Peyer's patch (tissue), 4 donors: Measurements from ENCODE around the gene PIP5K1B. TPM values are rescaled to one million over a fixed set of nuclear protein-coding genes. Genes with fewer than 3 reads are reported as not detected.

Source experiments
- DNase-seq, 3 donors: peaks; one replicate each; pipeline ENCODE4 v3.0.0-alpha.2; 2017 to 2019
- H3K27ac ChIP-seq, 4 donors: fragments of 200-600 bp; sonication (generic); one replicate each; pipeline ENCODE4 v1.5.1; 2016 to 2019
- H3K27me3 ChIP-seq, 2 donors: fragments of 200-600 bp; sonication (generic); one replicate each; pipeline ENCODE4 v1.5.1; 2019
- H3K36me3 ChIP-seq, 3 donors: fragments of 200-600 bp; sonication (generic); one replicate each; pipeline ENCODE4 v1.5.1; 2016 to 2019
- H3K4me1 ChIP-seq, 4 donors: fragments of 200-600 bp; sonication (generic); one replicate each; pipeline ENCODE4 v1.5.1; 2016 to 2019
- H3K4me3 ChIP-seq, 4 donors: fragments of 200-600 bp; sonication (generic); 1 replicate in 3 of 4; 2 replicates in 1 of 4; pipeline ENCODE4 v1.5.1; 2016 to 2019; ENCODE audit warnings: mild to moderate bottlenecking in 1 of 4
- H3K9me3 ChIP-seq, 4 donors: fragments of 200-600 bp; sonication (generic); one replicate each; pipeline ENCODE4 v1.5.1; 2016 to 2019; ENCODE audit warnings: mild to moderate bottlenecking in 1 of 4
- POLR2A ChIP-seq, 2 donors: fragments of 450-650 bp; IDR thresholded peaks; one replicate each; pipeline ENCODE4 v1.5.1; 2017; ENCODE audit warnings: antibody characterized with exemption in 2 of 2, mild to moderate bottlenecking in 2 of 2, moderate library complexity in 2 of 2
- total RNA-seq, 4 donors: library from RNA; depleted of rRNA; stranded (reverse); fragments of >200 nt; gene quantifications; one replicate each; pipeline ENCODE4 v1.1.0, GENCODE V29; 2016
- TF ChIP-seq, protein P1 (sequence below), 6 experiments: fragments of 450-650 bp in 4 of 6; fragments of 200-600 bp in 2 of 6; sonication (generic) in 1 of 6; IDR thresholded peaks; one replicate each; pipeline ENCODE4 v1.5.1; 2017 to 2019; ENCODE audit warnings: antibody characterized with exemption in 6 of 6, mild to moderate bottlenecking in 3 of 6, moderate library complexity in 1 of 6

Gene PIP5K1B
- total RNA-seq, 4 donors from 2014 or later, result 15.7 to 60.1 (median 54.4) TPM

DNA sequence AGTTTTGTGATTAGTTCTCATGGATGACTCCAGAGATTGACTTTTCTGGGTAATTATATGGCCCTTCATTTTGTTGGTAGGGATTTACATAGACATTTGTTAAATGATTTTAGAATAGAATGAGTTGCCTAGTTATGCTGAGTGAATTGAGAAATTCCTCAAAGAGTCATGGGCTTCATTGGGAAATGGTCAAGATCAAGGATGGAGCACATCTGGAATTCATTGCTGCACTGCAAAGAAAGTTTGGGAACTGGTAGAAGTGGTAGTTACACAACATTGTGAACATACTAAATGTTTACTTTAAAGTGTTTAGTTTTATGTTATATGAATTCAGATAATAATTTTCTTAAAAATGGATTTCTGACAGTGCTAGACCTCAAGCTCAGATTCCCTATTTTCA is 46.5 kb downstream of the PIP5K1B start:
- DNase-seq, result no peak
- TF ChIP-seq, protein P1, sequence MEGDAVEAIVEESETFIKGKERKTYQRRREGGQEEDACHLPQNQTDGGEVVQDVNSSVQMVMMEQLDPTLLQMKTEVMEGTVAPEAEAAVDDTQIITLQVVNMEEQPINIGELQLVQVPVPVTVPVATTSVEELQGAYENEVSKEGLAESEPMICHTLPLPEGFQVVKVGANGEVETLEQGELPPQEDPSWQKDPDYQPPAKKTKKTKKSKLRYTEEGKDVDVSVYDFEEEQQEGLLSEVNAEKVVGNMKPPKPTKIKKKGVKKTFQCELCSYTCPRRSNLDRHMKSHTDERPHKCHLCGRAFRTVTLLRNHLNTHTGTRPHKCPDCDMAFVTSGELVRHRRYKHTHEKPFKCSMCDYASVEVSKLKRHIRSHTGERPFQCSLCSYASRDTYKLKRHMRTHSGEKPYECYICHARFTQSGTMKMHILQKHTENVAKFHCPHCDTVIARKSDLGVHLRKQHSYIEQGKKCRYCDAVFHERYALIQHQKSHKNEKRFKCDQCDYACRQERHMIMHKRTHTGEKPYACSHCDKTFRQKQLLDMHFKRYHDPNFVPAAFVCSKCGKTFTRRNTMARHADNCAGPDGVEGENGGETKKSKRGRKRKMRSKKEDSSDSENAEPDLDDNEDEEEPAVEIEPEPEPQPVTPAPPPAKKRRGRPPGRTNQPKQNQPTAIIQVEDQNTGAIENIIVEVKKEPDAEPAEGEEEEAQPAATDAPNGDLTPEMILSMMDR (IDR thresholded peaks at IDR 0.05), result no peak
- no peak for TF ChIP-seq POLR2A (IDR thresholded peaks at IDR 0.05)
- no peak overlapping the region for H3K27ac ChIP-seq

DNA sequence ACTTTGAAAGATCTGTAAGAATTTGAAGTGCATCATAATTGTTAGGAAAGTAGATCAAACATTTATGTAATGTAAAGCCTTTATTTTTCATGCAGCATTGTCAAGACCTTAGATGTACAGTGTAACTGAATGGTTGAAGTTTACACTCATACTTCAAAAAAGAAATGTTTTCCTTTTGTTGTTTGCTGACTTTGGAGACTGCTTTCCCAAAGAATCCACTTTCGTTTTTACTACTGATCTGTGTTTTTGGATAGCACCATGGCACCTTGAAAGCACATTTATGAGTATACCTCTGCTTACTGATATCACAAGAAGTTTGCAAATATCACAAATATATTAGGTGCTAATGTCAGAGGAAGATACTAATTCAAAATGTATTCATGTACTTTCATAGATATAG is 50.0 kb downstream of the PIP5K1B start:
- Histone ChIP-seq H3K9me3 (no peaks in the 10 kb centered on the region), H3K4me1 (no peaks in the 10 kb centered on the region), H3K27ac (no peak overlapping the region), H3K27me3 (no peaks in the 10 kb centered on the region), H3K4me3 (no peak overlapping the region), H3K36me3 (no peaks in the 10 kb centered on the region)
- TF ChIP-seq, protein P1 (IDR thresholded peaks at IDR 0.05), result no peak
- no peak for TF ChIP-seq POLR2A (IDR thresholded peaks at IDR 0.05)
- no peak for DNase-seq

More for the DNA sequence above, 46.5 kb downstream of the PIP5K1B start:
- Histone ChIP-seq H3K4me3 (no peak overlapping the region), H3K36me3 (no peaks in the 10 kb centered on the region), H3K27me3 (no peaks in the 10 kb centered on the region), H3K9me3 (no peaks in the 10 kb centered on the region), H3K4me1 (peaks cover 0 to 4% (median 0%) of the 10 kb centered on the region in 4 donors)

DNA sequence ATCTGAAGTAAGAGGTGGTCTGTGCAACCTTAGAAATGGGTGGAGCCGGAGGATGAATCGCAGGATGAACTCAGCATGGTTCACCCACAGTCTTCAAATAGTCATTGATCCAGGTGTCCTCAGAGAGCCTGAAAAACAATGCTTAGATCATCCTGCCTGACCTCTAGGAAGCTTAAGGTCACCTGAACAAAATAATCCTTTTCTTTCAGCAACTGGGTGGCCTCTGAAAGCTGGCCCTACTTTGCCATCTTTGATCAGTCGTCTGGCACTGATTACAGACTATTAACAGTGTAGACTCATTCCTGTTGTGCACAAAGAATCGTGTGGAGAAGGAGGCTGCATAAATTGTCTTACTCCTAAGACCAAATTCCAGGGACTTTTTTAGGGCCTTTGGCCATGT is 50.7 kb downstream of the PIP5K1B start:
- no peaks in the 10 kb centered on the region for H3K27me3 ChIP-seq
- no peak overlapping the region for H3K27ac ChIP-seq
- H3K9me3 ChIP-seq, result no peaks in the 10 kb centered on the region
- no peak for TF ChIP-seq POLR2A (IDR thresholded peaks at IDR 0.05)
- TF ChIP-seq, protein P1 (IDR thresholded peaks at IDR 0.05), result no peak
- no peaks in the 10 kb centered on the region for H3K4me1 ChIP-seq
- H3K4me3 ChIP-seq, result no peak overlapping the region
- H3K36me3 ChIP-seq, result no peaks in the 10 kb centered on the region
- no peak for DNase-seq

DNA sequence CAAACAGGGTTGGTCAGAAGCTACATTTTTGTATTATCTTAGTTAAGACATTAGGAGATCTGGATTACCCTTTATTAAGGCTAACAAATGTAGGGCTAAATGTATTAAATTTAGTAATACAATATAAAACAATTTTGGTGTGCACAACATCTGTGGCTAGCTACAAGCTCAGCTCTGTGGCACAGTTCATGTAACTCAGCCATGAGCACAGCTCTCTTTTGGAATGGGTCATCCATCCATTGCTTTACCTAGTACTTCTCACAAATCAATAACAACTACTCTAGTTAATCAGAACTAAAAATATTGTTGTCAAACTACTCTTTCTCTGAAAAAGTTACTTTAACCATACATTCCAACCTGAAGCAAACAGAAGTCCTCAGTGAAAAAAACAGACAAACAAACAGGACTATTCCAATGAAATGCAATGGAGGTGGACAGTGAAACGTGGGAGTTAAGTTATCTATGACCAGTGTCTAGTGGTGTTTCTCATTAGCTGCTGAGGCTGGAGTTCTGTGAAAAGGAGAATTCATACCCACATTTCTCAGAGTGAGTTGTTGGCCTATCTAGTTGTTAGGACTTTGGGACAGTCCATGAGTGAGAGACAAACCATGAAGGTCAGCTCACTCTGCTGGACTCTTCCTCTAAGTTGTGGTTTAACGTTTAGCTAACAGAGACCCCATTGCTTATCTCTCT is 55.1 kb downstream of the PIP5K1B start:
- no peaks in the 10 kb centered on the region for H3K4me1 ChIP-seq
- no peaks in the 10 kb centered on the region for H3K36me3 ChIP-seq
- no peak for DNase-seq
- H3K4me3 ChIP-seq, result no peak overlapping the region
- H3K9me3 ChIP-seq, result no peaks in the 10 kb centered on the region
- TF ChIP-seq, protein P1 (IDR thresholded peaks at IDR 0.05), result no peak
- H3K27me3 ChIP-seq, result no peaks in the 10 kb centered on the region
- H3K27ac ChIP-seq, result no peak overlapping the region

DNA sequence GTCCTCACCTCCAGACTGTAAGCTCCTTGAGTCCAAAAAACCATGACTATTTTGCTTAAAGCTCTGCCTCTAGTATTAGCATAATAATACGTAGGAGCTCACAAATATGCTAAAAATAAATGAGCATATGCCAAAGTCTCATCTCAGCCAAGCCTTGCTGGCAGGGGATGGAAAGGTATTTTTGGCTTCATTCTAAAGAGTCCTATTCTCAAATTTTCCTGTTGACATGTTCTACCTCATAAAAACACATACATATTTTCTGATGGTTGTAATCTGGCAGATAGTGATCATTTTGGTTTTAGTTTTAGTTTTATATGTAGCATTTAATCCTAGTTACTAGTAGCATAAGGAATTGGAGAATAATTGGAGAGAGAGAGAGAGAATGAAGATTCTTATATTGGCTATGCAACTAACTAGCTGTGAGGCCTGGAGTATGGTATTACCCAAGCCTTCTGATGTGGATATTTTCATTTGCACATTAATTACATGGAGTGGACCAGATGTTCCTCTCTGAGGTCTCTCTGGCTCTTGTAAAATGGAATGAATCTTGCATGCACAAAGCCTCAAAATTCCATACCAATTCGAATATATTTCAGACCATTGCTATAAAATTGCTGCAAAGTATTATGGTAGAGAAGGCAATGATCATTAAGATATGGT is 55.8 kb downstream of the PIP5K1B start:
- no peak overlapping the region for H3K4me3 ChIP-seq
- TF ChIP-seq, protein P1 (IDR thresholded peaks at IDR 0.05), result no peak
- TF ChIP-seq POLR2A (IDR thresholded peaks at IDR 0.05), result no peak
- no peaks in the 10 kb centered on the region for H3K27me3 ChIP-seq
- no peak overlapping the region for H3K27ac ChIP-seq
- no peaks in the 10 kb centered on the region for H3K4me1 ChIP-seq
- no peaks in the 10 kb centered on the region for H3K9me3 ChIP-seq
- H3K36me3 ChIP-seq, result no peaks in the 10 kb centered on the region
- no peak for DNase-seq
